ENCODE measurements around the gene MYBBP1A. TPM values are rescaled to one million over a fixed set of nuclear protein-coding genes. Genes with fewer than 3 reads are reported as not detected.

The MYBBP1A gene
- total and polyA plus RNA-seq, 2 of the 4 experiments (the other 2 are of a cell fraction) = 22.6 to 45.9 TPM

- dilution Hi-C loops (cut with HindIII; ENCODE audit: low sequenced_read_pairs, unreplicated experiment) = no loop called here
- intact Hi-C loops (cut with micrococcal nuclease) = no loop called here
- Histone ChIP-seq H2BK20ac (ENCODE audit: low read depth, low read length) (no peak overlapping the region), H3K4ac (ENCODE audit: low read depth, low read length) (no peak overlapping the region), H2BK120ac (ENCODE audit: low read depth, low read length) (no peak overlapping the region), H3K14ac (replicated peaks; ENCODE audit: low read depth, low read length) (no peak overlapping the region), H3K23ac (ENCODE audit: low read depth, low read length) (no peak overlapping the region), H3K4me3 (ENCODE audit: insufficient read depth, low read depth, low read length) (no peak overlapping the region), H3K4me2 (ENCODE audit: low read depth, low read length) (no peak overlapping the region), H3K36me3 (ENCODE audit: control insufficient read depth, insufficient read depth, low read length) (no peaks in the 10 kb centered on the region), H3K18ac (ENCODE audit: low read depth, low read length) (no peak overlapping the region), H3K4me1 (ENCODE audit: control insufficient read depth, insufficient read depth, low read length) (peaks cover 2% of the 10 kb centered on the region; the same call in 1 of the 2 replicates), H4K5ac (ENCODE audit: low read depth, low read length) (no peak overlapping the region), H2BK5ac (ENCODE audit: low read depth, low read length, poor library complexity, severe bottlenecking) (no peak overlapping the region), H3K9ac (ENCODE audit: low read depth, low read length) (no peak overlapping the region), H3K9me3 (ENCODE audit: control insufficient read depth, insufficient read depth, low read length) (no peaks in the 10 kb centered on the region), H4K20me1 (ENCODE audit: insufficient read depth, low read length) (no peaks in the 10 kb centered on the region), H4K91ac (ENCODE audit: insufficient read depth, low read depth, low read length) (no peak overlapping the region), H3K27ac (ENCODE audit: insufficient read depth, low read length) (no peak overlapping the region), H3K79me1 (ENCODE audit: low read depth in 1 of 2, low read length in 2 of 2) (no peaks in the 10 kb centered on the region), H2AK9ac (replicated peaks; ENCODE audit: low read depth, low read length, poor library complexity) (no peak overlapping the region), H3K9me1 (ENCODE audit: insufficient read depth, low read length) (no peaks in the 10 kb centered on the region), H3K27me3 (ENCODE audit: control insufficient read depth, insufficient read depth, low read length) (peaks cover 70% of the 10 kb centered on the region), H2AK5ac (ENCODE audit: low read depth, low read length) (no peak overlapping the region), H2AFZ (replicated peaks; ENCODE audit: low read length, poor library complexity) (no peak overlapping the region), H4K8ac (ENCODE audit: low read depth in 2 of 2, low read length in 2 of 2) (no peak overlapping the region), H2BK15ac (ENCODE audit: low read depth, low read length) (no peak overlapping the region), H3K56ac (ENCODE audit: extremely low read depth, insufficient read depth, low read length) (no peak overlapping the region)
- DNase-seq (no peak), ATAC-seq (ENCODE audit: low read depth) (no peak)
- no peak for TF ChIP-seq NFE2L2 (IDR thresholded peaks at IDR 0.05; ENCODE audit: low read depth, low read length)
- no peak for TF ChIP-seq ELK1 (IDR thresholded peaks at IDR 0.05; ENCODE audit: borderline replicate concordance, low read depth, low read length)
- TF ChIP-seq RAD21 (IDR thresholded peaks at IDR 0.05; ENCODE audit: low read length) = no peak
- TF ChIP-seq CEBPB (IDR thresholded peaks at IDR 0.05; ENCODE audit: low read depth, low read length) = no peak
- TF ChIP-seq, protein P1, sequence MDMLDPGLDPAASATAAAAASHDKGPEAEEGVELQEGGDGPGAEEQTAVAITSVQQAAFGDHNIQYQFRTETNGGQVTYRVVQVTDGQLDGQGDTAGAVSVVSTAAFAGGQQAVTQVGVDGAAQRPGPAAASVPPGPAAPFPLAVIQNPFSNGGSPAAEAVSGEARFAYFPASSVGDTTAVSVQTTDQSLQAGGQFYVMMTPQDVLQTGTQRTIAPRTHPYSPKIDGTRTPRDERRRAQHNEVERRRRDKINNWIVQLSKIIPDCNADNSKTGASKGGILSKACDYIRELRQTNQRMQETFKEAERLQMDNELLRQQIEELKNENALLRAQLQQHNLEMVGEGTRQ (IDR thresholded peaks at IDR 0.05; ENCODE audit: low read depth, low read length) = no peak
- TF ChIP-seq MAFK (IDR thresholded peaks at IDR 0.05; ENCODE audit: low read depth, low read length) = no peak
- TF ChIP-seq FOS (IDR thresholded peaks at IDR 0.05; ENCODE audit: low read depth, low read length) = no peak
- TF ChIP-seq SMC3 (IDR thresholded peaks at IDR 0.05; ENCODE audit: low read depth, low read length) = no peak
- TF ChIP-seq CHD1 (IDR thresholded peaks at IDR 0.05; ENCODE audit: low read depth, low read length) = no peak
- TF ChIP-seq MAZ (IDR thresholded peaks at IDR 0.05; ENCODE audit: borderline replicate concordance, low read depth, low read length) = no peak
- no peak for TF ChIP-seq CTCF (conservative IDR thresholded peaks at IDR 0.05; ENCODE audit: low read depth, low read length)
- TF ChIP-seq MXI1 (IDR thresholded peaks at IDR 0.05; ENCODE audit: borderline replicate concordance, low read depth, low read length) = no peak
- no peak for TF ChIP-seq BHLHE40 (IDR thresholded peaks at IDR 0.05; ENCODE audit: low read depth, low read length)
- TF ChIP-seq RCOR1 (IDR thresholded peaks at IDR 0.05; ENCODE audit: insufficient replicate concordance, low read length) = no peak
- no peak for TF ChIP-seq POLR2A (IDR thresholded peaks at IDR 0.05; ENCODE audit: low read depth, low read length)
- no peak for TF ChIP-seq RFX5 (IDR thresholded peaks at IDR 0.05; ENCODE audit: low read depth, low read length)
- in situ Hi-C loops (cut with MboI; ENCODE audit: low sequenced_read_pairs) = no loop called here
- WGBS, 2 experiments (ENCODE audit: extremely low coverage in 2 of 2, insufficient read length in 1 of 2) = 17% methylated on average over 1 of the region's 11 CpGs; no CpG with 5 or more reads in 1 of the 2 experiments
- BruUV-seq (replicated peaks) = no TSS peak
- ChIA-PET CTCF (interaction anchor here (0.8 kb wide), 1 partner anchor 674 kb away, joined by 4 read pairs; no protein-coding TSS in a partner anchor), POLR2A (ENCODE audit: unreplicated experiment) (no interaction called here)
Measured at GRCh38 chr17:4588391-4588790, 33.2 kb upstream of the MYBBP1A start.
